SK-N-SH (cell line): ENCODE data around the gene SMPD3.

Source experiments
- ELF1 ChIP-seq: IDR thresholded peaks from 2 replicates; pipeline ENCODE4 v1.4.0; 2012
- EZH2phosphoT487 ChIP-seq: fragments of 200-600 bp; sonication (generic); IDR thresholded peaks from 2 replicates; pipeline ENCODE4 v1.6.1; 2017; ENCODE audit warnings: low read depth, mixed run types, mild to moderate bottlenecking, antibody characterized with exemption, moderate library complexity, borderline replicate concordance
- GABPA ChIP-seq: IDR thresholded peaks from 2 replicates; pipeline ENCODE4 v1.4.0; 2012; ENCODE audit warnings: low read depth, mild to moderate bottlenecking
- NRF1 ChIP-seq: IDR thresholded peaks from 2 replicates; pipeline ENCODE4 v1.6.1; 2012; ENCODE audit warnings: low read depth, mild to moderate bottlenecking, low read length
- POLR2AphosphoS5 ChIP-seq: IDR thresholded peaks from 2 replicates; pipeline ENCODE4 v1.6.1; 2012; ENCODE audit warnings: low read depth, low read length
- RAD21 ChIP-seq: IDR thresholded peaks from 2 replicates; pipeline ENCODE4 v1.6.1; 2012; ENCODE audit warnings: mild to moderate bottlenecking, low read length
- RFX5 ChIP-seq: IDR thresholded peaks from 2 replicates; pipeline ENCODE4 v1.6.1; 2012; ENCODE audit warnings: mild to moderate bottlenecking, improper control_type of control experiment, low read length
- SIN3A ChIP-seq: IDR thresholded peaks from 2 replicates; pipeline ENCODE4 v1.6.1; 2012; ENCODE audit warnings: low read depth, mild to moderate bottlenecking, low read length, moderate library complexity, borderline replicate concordance
- SMC3 ChIP-seq: IDR thresholded peaks from 2 replicates; pipeline ENCODE4 v1.6.1; 2012; ENCODE audit warnings: low read depth, low read length, improper control_type of control experiment
- YY1 ChIP-seq: IDR thresholded peaks from 2 replicates; pipeline ENCODE4 v1.4.0; 2012; ENCODE audit warnings: low read depth, mild to moderate bottlenecking
- TF ChIP-seq, protein P1 (sequence below): fragments of 200-600 bp; sonication (generic); IDR thresholded peaks from 2 replicates; pipeline ENCODE4 v1.6.1; 2017; ENCODE audit warnings: antibody characterized with exemption, mild to moderate bottlenecking, moderate library complexity
- TF ChIP-seq, protein P2 (sequence below): IDR thresholded peaks from 2 replicates; pipeline ENCODE4 v1.4.0; 2012; ENCODE audit warnings: low read depth
- TF ChIP-seq, protein P3 (sequence below): IDR thresholded peaks from 2 replicates; pipeline ENCODE4; 2012
- TF ChIP-seq, protein P4 (sequence below): IDR thresholded peaks from 2 replicates; pipeline ENCODE4 v1.4.0; 2012; ENCODE audit warnings: low read depth, borderline replicate concordance

DNA sequence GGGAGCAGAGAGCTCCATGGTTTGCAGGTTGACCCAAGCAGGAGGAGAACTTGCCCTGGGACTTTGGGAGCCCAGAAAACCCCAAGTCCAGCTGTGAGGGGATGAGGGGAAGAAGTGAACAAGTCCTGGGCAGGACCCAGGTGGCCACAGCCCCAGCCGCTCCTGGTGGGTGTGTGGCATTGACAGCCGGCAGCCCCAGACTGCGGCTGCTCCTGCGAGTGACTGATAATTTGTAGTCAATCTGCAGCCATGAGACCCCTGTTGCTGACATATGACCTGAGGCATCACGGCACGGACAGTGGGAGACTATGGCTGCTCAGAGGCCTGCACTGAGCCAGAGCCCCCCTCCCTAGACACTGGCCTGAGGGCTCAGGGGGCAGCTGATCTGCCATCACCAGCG is 71.1 kb downstream of the SMPD3 start:
- TF ChIP-seq POLR2AphosphoS5 (no peak), SIN3A (no peak), EZH2phosphoT487 (no peak), GABPA (no peak), RAD21 (no peak), RFX5 (no peak), ELF1 (no peak), NRF1 (no peak), YY1 (no peak), SMC3 (no peak)
- TF ChIP-seq, protein P1, sequence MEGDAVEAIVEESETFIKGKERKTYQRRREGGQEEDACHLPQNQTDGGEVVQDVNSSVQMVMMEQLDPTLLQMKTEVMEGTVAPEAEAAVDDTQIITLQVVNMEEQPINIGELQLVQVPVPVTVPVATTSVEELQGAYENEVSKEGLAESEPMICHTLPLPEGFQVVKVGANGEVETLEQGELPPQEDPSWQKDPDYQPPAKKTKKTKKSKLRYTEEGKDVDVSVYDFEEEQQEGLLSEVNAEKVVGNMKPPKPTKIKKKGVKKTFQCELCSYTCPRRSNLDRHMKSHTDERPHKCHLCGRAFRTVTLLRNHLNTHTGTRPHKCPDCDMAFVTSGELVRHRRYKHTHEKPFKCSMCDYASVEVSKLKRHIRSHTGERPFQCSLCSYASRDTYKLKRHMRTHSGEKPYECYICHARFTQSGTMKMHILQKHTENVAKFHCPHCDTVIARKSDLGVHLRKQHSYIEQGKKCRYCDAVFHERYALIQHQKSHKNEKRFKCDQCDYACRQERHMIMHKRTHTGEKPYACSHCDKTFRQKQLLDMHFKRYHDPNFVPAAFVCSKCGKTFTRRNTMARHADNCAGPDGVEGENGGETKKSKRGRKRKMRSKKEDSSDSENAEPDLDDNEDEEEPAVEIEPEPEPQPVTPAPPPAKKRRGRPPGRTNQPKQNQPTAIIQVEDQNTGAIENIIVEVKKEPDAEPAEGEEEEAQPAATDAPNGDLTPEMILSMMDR: no peak
- TF ChIP-seq, protein P2, sequence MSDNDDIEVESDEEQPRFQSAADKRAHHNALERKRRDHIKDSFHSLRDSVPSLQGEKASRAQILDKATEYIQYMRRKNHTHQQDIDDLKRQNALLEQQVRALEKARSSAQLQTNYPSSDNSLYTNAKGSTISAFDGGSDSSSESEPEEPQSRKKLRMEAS: no peak
- TF ChIP-seq, protein P3, sequence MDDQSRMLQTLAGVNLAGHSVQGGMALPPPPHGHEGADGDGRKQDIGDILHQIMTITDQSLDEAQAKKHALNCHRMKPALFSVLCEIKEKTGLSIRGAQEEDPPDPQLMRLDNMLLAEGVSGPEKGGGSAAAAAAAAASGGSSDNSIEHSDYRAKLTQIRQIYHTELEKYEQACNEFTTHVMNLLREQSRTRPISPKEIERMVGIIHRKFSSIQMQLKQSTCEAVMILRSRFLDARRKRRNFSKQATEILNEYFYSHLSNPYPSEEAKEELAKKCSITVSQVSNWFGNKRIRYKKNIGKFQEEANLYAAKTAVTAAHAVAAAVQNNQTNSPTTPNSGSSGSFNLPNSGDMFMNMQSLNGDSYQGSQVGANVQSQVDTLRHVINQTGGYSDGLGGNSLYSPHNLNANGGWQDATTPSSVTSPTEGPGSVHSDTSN: no peak
- TF ChIP-seq, protein P4, sequence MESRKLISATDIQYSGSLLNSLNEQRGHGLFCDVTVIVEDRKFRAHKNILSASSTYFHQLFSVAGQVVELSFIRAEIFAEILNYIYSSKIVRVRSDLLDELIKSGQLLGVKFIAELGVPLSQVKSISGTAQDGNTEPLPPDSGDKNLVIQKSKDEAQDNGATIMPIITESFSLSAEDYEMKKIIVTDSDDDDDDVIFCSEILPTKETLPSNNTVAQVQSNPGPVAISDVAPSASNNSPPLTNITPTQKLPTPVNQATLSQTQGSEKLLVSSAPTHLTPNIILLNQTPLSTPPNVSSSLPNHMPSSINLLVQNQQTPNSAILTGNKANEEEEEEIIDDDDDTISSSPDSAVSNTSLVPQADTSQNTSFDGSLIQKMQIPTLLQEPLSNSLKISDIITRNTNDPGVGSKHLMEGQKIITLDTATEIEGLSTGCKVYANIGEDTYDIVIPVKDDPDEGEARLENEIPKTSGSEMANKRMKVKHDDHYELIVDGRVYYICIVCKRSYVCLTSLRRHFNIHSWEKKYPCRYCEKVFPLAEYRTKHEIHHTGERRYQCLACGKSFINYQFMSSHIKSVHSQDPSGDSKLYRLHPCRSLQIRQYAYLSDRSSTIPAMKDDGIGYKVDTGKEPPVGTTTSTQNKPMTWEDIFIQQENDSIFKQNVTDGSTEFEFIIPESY: no peak
